Muscle of arm (tissue), 12 donors: Measurements from ENCODE around the gene HECTD2. TPM values are rescaled to one million over a fixed set of nuclear protein-coding genes. Genes with fewer than 3 reads are reported as not detected.

Experiments
- DNase-seq: peaks from one replicate; pipeline ENCODE4 v3.0.0-alpha.2; 2013
- polyA plus RNA-seq, 12 donors: library from polyadenylated mRNA; unstranded; fragments of 120-200 nt; gene quantifications; one replicate each; pipeline ENCODE4 v1.2.1, GENCODE V29; 2013; ENCODE audit not compliant: insufficient read length in 12 of 12

HECTD2 gene
- polyA plus RNA-seq, 12 donors, result 13.3 to 32.2 (median 19.1) TPM; not detected in 1

DNA sequence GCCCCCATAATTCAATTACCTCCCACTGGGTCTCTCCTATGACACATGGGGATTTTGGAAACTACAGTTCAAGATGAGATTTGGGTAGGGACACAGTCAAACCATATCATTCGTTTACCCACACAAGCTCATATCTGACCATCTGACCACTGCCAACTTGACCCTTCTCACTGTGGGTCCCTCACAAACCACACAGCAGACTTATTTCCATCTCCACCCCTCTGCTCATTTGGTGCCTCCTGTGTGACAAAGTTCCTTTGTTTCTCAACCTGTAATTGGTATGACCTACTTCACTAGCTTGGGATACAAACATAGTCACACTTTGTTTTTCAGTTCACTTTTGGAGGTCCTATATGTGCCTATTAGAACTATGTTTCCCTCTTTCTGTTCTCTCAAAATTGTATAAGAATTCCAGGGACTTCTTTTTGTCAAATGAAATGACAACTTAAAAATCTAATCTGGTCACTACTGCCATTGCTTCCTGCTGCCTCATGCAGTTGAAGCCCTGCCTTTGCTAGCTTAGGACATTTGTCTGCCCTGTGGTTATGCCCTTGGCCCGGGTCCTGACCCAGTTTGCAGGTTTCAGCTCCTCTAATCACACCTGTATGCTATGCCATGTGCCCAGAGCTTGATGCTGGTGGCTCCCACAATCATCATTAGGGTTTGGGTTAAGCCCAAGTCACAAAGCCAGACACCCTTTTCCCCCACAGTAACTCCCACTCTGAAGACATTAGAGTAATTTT, 152.9 kb downstream of the HECTD2 start:
- DNase-seq, result no peak

DNA sequence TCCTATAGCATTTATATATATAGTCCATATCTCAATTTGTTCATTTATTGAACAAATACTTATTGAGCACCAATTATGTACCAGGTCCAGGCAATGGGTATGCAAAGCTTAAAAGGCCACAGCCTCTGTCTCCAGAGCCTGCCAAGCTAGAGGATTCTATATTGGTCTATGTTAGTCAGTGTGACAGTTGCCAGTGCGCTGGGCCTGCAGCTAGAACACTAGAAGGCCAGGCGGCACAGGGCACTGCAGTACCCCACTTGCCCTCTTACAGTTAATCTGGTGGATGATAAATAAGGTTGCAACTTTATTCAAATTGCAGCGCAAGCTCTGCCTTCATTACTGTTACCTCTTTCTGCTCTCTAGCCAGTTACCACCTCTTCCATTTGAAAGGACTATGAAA, 153.9 kb downstream of the HECTD2 start:
- no peak for DNase-seq

Other genes starting within 250 kb of the HECTD2 start
- gene PCGF5, start 189.7 kb upstream of the HECTD2 start, polyA plus RNA-seq, result 10 to 100 TPM in 11 of 12 donors, not detected in 1; 14.6 to 25.9 (median 20.1) TPM
- 100 to 1,000 TPM in 8 of 12 donors, 10 to 100 TPM in 3, not detected in 1; 33.2 to 271 (median 126) TPM for gene PPP1R3C, start 222.7 kb downstream of the HECTD2 start, polyA plus RNA-seq